LNCaP clone FGC (cell line): ENCODE data around the gene ZNF219.
A peak's percentile ranks its signal among the peaks of the same experiment; 100 is the strongest.

ENCODE experiments used
- DNase-seq: peaks from one replicate; pipeline ENCODE4 v3.0.0-alpha.2; 2011; ENCODE audit warnings: low read depth
- H3K4me3 ChIP-seq: 2 replicates; pipeline ENCODE4 v1.5.1; 2011; ENCODE audit warnings: mild to moderate bottlenecking, low read depth, low read length, control low read depth
- TF ChIP-seq, protein P1 (sequence below): IDR thresholded peaks from 2 replicates; pipeline ENCODE4 v1.5.1; 2012; ENCODE audit warnings: mild to moderate bottlenecking; ENCODE audit not compliant: control insufficient read depth, insufficient read depth; ENCODE audit errors: extremely low read depth

ZNF219 gene

DNA sequence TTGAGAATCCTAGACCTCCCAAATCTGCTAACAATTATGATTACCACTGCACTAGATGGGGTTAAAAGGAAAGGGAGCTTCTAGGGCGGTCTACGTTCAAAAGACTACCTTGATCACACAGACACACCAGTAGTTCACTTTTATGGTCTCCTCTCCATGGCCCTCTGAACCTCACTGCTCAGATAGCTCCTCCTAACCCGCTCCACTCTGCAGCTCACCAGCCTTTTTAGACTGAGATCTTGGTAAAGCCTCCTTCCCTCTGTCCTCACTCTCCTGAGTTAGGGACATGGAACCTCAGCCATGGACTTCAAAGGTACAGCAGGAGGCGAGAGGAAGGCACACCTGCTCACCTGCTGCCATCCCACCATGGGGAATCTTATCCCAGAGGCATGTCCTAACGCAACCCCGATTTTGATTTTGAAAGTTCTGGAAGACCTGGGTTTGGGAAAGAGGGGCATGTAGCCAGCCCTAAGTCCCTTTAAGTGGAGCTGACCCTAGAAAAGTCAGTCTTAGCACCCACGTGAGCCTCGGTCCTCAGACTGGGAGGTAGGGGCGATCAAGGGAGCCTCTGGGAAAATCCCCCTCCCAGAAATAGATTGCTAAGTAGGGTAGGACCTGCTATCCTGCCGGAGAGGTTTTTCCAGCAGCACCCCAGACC, 1.3 kb downstream of the ZNF219 start:
- no peak overlapping the region for H3K4me3 ChIP-seq
- TF ChIP-seq, protein P1, sequence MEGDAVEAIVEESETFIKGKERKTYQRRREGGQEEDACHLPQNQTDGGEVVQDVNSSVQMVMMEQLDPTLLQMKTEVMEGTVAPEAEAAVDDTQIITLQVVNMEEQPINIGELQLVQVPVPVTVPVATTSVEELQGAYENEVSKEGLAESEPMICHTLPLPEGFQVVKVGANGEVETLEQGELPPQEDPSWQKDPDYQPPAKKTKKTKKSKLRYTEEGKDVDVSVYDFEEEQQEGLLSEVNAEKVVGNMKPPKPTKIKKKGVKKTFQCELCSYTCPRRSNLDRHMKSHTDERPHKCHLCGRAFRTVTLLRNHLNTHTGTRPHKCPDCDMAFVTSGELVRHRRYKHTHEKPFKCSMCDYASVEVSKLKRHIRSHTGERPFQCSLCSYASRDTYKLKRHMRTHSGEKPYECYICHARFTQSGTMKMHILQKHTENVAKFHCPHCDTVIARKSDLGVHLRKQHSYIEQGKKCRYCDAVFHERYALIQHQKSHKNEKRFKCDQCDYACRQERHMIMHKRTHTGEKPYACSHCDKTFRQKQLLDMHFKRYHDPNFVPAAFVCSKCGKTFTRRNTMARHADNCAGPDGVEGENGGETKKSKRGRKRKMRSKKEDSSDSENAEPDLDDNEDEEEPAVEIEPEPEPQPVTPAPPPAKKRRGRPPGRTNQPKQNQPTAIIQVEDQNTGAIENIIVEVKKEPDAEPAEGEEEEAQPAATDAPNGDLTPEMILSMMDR = no peak
- DNase-seq = no peak

DNA sequence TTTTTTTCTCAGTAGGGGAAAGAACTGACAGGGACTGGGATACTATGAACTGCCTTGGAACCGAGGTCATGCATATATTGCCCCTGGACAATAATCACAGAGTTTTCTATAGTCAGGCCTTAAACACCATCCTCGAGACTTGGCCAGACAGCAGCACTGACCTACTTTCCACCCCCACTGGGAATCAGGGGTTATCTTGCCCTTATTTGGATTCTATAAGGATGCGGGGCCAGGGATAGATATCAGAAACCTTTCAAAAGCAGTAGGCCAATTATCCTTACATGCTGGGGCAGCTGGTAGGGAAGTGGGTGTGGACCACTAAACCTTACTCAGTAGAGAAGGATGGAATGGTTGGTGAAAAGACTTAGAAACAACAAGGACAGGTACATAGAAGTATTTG, 2.0 kb downstream of the ZNF219 start:
- H3K4me3 ChIP-seq = no peak overlapping the region
- DNase-seq = no peak
- TF ChIP-seq, protein P1 = no peak

DNA sequence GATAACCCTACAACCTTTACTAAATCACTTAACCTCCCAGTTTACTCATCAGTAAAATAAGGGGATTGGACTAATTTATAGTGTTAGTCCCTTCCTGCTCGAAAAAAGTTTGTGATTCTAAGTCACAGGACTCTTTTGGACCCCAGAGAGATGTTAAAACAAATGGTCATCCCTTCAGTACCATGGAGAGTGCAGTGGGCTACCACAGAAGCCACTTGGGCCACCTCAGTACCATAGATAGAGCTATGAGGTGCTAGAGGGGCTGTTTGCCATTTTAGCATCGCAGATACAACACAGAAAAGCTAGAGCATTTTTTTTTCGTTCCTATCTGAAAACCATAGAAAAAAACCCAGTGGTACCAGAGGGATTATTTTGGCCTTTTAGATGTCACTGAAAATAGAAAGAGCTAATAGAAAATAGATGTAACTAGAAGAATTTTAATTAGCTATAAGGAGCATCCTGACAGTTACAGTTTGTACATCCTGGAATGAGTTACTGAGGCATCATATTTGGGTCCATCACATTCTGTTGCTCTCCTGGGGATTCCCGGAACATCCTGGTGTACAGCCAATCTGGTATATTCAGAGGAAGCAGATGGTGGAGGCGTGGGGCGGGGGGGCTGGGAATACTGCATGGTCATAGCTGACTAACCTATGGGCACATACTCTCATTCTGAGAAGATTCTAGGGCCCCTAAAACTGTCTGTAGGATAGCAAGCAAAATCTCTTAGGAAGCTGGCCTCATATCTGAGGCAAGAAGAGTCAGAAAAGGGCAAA, 2.8 kb downstream of the ZNF219 start:
- DNase-seq = no peak
- H3K4me3 ChIP-seq = no peak overlapping the region
- TF ChIP-seq, protein P1 = no peak

DNA sequence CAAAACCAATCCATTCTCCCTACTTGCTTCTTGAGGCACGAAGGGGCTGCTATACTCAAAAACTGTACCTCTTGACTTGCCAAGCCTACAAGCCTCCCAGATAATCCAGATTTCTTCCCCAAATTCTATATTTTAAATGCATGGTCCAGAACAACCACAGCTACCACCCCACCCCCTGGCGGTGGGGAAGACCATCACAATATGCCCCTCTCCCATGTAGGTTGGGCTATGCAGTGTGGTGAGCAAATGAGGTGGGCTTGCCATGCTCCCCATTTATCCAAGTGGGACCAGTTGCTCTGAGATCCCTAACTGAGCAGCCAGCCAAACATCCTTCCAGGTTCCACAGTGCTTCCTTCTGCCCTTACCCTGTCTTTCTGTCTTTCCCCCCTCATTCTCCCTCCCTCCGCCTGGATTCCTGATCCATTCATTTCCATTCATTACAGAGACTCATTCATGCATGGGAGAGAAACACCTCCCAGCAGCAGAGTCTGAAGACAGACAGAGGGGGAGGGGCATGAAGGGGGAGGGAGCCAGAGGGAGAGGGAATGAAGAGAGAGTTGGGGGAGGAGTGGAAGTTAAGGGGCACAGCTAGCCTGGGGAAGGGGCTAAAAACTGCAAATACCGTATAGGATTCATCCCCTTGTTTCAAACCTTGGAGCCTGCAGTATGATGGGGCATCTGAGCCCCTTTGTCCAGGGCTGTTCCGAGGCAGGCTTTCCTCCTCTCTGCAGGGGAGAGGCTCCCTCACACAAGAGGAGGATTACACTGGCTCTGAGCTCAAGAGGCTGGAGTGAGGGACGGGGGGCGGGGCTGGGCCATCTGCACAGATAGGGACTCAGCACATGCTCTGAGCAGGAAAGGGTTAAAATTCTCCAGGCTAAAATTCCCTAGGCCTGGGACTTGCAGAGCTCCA, 4.4 kb downstream of the ZNF219 start:
- no peak overlapping the region for H3K4me3 ChIP-seq
- DNase-seq = no peak
- TF ChIP-seq, protein P1 = no peak

DNA sequence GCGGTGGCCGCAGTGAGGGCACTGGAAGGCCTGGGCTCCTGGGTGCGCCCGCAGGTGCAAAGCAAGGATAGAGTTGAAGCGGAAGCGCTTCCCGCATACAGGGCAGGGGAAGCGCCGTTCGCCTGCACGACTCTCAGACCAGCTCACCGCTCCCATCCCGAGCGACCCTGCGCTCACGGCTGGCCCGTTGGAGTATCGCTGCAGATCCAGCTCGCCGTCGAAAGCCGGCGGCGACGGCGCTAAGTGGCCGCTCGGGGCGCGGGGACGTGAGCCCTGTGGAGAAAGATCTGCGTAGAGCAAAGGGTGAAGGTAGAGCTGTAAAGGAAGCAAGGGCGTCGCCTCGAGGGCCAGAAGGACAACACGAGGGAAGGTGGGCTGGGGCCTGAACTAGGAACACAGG, 5.4 kb downstream of the ZNF219 start:
- no peak for DNase-seq
- TF ChIP-seq, protein P1 = no peak
- no peak overlapping the region for H3K4me3 ChIP-seq

DNA sequence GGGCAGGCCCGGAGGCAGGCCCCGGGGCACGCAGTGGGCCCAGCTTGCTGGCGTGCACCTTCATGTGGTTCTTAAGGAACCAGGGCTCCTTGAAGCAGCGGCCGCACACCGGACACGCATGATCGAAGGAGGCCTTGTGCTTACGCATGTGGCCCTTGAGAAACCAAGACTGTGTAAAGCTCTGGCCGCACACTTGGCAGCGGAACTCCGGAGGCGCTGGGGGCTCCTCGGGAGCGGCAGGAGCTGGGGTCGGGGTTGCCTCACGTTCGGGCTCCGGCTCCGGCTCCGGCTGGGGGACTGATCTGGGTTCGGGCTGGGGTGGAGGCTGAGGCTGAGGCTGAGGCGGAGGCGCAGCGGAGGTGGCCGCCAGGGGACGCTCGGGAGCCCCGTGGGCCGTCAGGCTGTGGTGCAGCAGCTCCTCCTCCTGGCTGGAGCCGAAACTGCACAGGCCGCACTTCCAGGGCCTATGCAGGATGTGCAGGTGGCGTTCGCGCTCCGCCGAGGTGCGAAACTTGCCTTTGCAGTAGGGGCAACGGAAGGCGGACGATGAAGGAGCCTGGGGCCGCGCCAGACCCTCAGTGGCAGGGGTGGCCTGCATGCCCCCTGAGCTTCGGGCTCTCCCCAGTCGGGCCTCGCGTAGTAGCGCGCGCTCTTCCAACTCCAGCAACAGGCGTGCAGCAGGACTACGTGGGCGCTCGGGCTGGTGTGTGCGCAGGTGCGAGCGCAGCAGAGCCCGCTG, 6.0 kb downstream of the ZNF219 start:
- peak; percentile 19 for DNase-seq
- H3K4me3 ChIP-seq = no peak overlapping the region
- TF ChIP-seq, protein P1 = peak; percentile 100
